B cell (primary cell): ENCODE measurements around the gene AEBP1. TPM values are rescaled to one million over a fixed set of nuclear protein-coding genes. Genes with fewer than 3 reads are reported as not detected.

Source experiments
- ATAC-seq: fragments of 200-7000 bp; cut with Tn5 transposase; one replicate; pipeline ENCODE4 v1.10.0; 2021; ENCODE audit warnings: low read depth, mild to moderate bottlenecking, moderate number of reproducible peaks, moderate library complexity
- CTCF ChIA-PET: fragments of 350-600 bp; sonication (Branson Sonifier 250); formaldehyde crosslinking; loops from one replicate; lab custom pipeline; 2021; ENCODE audit warnings: antibody characterized with exemption, inconsistent platforms; lab: Charles Lee
- POLR2A ChIA-PET: fragments of 350-600 bp; sonication (Branson Sonifier 250); formaldehyde crosslinking; loops from one replicate; lab custom pipeline; 2021; ENCODE audit warnings: antibody characterized with exemption; lab: Charles Lee
- DNase-seq: peaks from one replicate; pipeline ENCODE4 v3.0.0; 2013
- H2AFZ ChIP-seq: 2 replicates; pipeline ENCODE4 v1.6.1; 2012; ENCODE audit warnings: mild to moderate bottlenecking, low read depth, low read length; ENCODE audit not compliant: insufficient read depth, poor library complexity, severe bottlenecking
- H3K27ac ChIP-seq, 2 donors: 1 replicate in 1 of 2; 2 replicates in 1 of 2; pipeline ENCODE4 v1.5.1; 2012 to 2013; ENCODE audit warnings: low read length in 2 of 2, mild to moderate bottlenecking in 2 of 2, moderate library complexity in 1 of 2
- H3K27me3 ChIP-seq, 4 experiments: fragments of 200-600 bp in 1 of 4; sonication (generic) in 1 of 4; replicated peaks in 1 of 4; 1 replicate in 2 of 4; 2 replicates in 2 of 4; pipeline versions ENCODE4 v1.6.1 to v1.7.0; 2013 to 2016; ENCODE audit warnings: low read length in 3 of 4, mild to moderate bottlenecking in 2 of 4, mixed read lengths in 1 of 4, moderate library complexity in 1 of 4; ENCODE audit not compliant: insufficient read depth in 4 of 4, control insufficient read depth in 3 of 4; ENCODE audit errors: control extremely low read depth in 1 of 4
- H3K36me3 ChIP-seq, 2 experiments: replicated peaks in 1 of 2; 1 replicate in 1 of 2; 2 replicates in 1 of 2; pipeline versions ENCODE4 v1.6.1 to v1.7.1; 2013; ENCODE audit warnings: low read length in 1 of 2; ENCODE audit not compliant: insufficient read depth in 2 of 2, control insufficient read depth in 1 of 2; ENCODE audit errors: control extremely low read depth in 1 of 2, extremely low read depth in 1 of 2
- H3K4me1 ChIP-seq, 2 donors: fragments of 200-600 bp in 1 of 2; sonication (generic) in 1 of 2; 1 replicate in 1 of 2; 2 replicates in 1 of 2; pipeline versions ENCODE4 v1.5.1 to v1.6.1; 2013 to 2017; ENCODE audit warnings: low read length in 2 of 2; ENCODE audit not compliant: control insufficient read depth in 2 of 2, insufficient read depth in 2 of 2
- H3K4me2 ChIP-seq: replicated peaks from 2 replicates; pipeline ENCODE3; 2012; ENCODE audit warnings: mild to moderate bottlenecking, low read depth, low read length; ENCODE audit not compliant: poor library complexity, severe bottlenecking
- H3K4me3 ChIP-seq, 5 experiments: fragments of 200-600 bp in 1 of 5; sonication (generic) in 1 of 5; 1 replicate in 3 of 5; 2 replicates in 2 of 5; pipeline versions ENCODE4 v1.5.1 to v1.7.0; 2011 to 2016; ENCODE audit warnings: low read length in 4 of 5, mild to moderate bottlenecking in 4 of 5, low read depth in 2 of 5, control low read depth in 1 of 5, moderate library complexity in 1 of 5; ENCODE audit not compliant: insufficient read depth in 1 of 5; ENCODE audit errors: control extremely low read depth in 1 of 5, extremely low read depth in 1 of 5
- H3K79me2 ChIP-seq: fragments of 200-600 bp; sonication (generic); one replicate; pipeline ENCODE4 v1.6.0; 2016; ENCODE audit warnings: low read length; ENCODE audit not compliant: control insufficient read depth, insufficient read depth
- H3K9ac ChIP-seq: fragments of 200-600 bp; sonication (generic); 2 replicates; pipeline ENCODE4 v1.6.1; 2017; ENCODE audit warnings: mild to moderate bottlenecking, low read length, moderate library complexity
- H3K9me3 ChIP-seq, 3 donors: one replicate each; pipeline versions ENCODE4 v1.6.1 to v1.7.1; 2013; ENCODE audit warnings: low read length in 2 of 3; ENCODE audit not compliant: control insufficient read depth in 2 of 3, insufficient read depth in 1 of 3; ENCODE audit errors: control extremely low read depth in 1 of 3
- H4K20me1 ChIP-seq: 2 replicates; pipeline ENCODE4 v1.6.0; 2012; ENCODE audit warnings: mild to moderate bottlenecking, low read length; ENCODE audit not compliant: insufficient read depth, control insufficient read depth, poor library complexity, severe bottlenecking
- H3K27ac Mint-ChIP-seq: one replicate; pipeline ENCODE4 v1.8.0; 2021; ENCODE audit warnings: mixed read lengths
- H3K27me3 Mint-ChIP-seq: one replicate; pipeline ENCODE4 v1.8.0; 2021; ENCODE audit warnings: mixed read lengths
- H3K4me1 Mint-ChIP-seq: one replicate; pipeline ENCODE4 v1.8.0; 2021; ENCODE audit warnings: mixed read lengths
- H3K4me3 Mint-ChIP-seq: one replicate; pipeline ENCODE4 v1.8.0; 2021; ENCODE audit warnings: mixed read lengths
- H3K9me3 Mint-ChIP-seq: one replicate; pipeline ENCODE4 v1.8.0; 2022; ENCODE audit warnings: mixed read lengths; ENCODE audit not compliant: insufficient read depth
- EZH2 ChIP-seq: IDR thresholded peaks from 2 replicates; pipeline ENCODE4 v1.6.1; 2012; ENCODE audit warnings: borderline replicate concordance, low read depth, mild to moderate bottlenecking, moderate library complexity, low read length; ENCODE audit not compliant: insufficient read depth, poor library complexity, severe bottlenecking
- WGBS: methylation state at CpG from one replicate; pipeline ENCODE4 v1.1.5; 2013; ENCODE audit warnings: missing lambda C conversion rate; ENCODE audit not compliant: insufficient coverage; 5-methylcytosine and 5-hydroxymethylcytosine counted together
- intact Hi-C: fragments of 100-400 bp; cut with micrococcal nuclease; formaldehyde crosslinking; loops from one replicate; pipeline ENCODE4 v1.10.0; 2022
- polyA plus RNA-seq: library from polyadenylated mRNA; depleted of rRNA; stranded (reverse); fragments of >200 nt; gene quantifications from 2 replicates; pipeline ENCODE4 v1.2.3, GENCODE V29; 2012
- total RNA-seq, 2 donors: library from RNA; stranded (reverse); fragments of 120-200 nt in 1 of 2; gene quantifications; 1 replicate in 1 of 2; 2 replicates in 1 of 2; pipeline versions ENCODE4 v1.2.3 to v1.2.4, GENCODE V29; 2013 to 2022
- TF ChIP-seq, protein P1 (sequence below): fragments of 200-600 bp; IDR thresholded peaks from one replicate; pipeline ENCODE4 v1.8.0; 2022; ENCODE audit warnings: antibody characterized with exemption, mild to moderate bottlenecking

AEBP1 gene
- total and polyA plus RNA-seq, 2 donors (not counting 1 experiment from before 2014, with no cell fraction given): 20.2 to 36.7 TPM

DNA sequence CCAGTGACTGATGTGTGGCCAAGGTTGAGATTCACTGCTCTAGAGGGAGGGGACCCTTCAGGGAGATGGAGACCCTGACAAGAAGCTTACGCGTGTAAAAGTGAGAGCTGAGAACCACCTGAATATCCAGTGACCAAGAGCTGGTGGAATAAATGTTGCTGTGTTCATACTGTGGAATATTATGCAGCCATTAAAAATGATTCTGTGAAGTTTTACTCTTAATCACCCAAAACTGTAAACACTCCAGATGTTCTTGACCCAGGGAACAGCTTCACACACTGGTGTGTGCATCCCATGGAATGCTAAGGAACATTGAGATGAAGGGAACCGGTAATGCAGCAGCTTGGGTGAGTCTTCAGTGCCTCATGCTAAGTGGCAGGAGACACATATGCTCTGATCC lies 17.5 kb upstream of the AEBP1 start:
- TF ChIP-seq, protein P1, sequence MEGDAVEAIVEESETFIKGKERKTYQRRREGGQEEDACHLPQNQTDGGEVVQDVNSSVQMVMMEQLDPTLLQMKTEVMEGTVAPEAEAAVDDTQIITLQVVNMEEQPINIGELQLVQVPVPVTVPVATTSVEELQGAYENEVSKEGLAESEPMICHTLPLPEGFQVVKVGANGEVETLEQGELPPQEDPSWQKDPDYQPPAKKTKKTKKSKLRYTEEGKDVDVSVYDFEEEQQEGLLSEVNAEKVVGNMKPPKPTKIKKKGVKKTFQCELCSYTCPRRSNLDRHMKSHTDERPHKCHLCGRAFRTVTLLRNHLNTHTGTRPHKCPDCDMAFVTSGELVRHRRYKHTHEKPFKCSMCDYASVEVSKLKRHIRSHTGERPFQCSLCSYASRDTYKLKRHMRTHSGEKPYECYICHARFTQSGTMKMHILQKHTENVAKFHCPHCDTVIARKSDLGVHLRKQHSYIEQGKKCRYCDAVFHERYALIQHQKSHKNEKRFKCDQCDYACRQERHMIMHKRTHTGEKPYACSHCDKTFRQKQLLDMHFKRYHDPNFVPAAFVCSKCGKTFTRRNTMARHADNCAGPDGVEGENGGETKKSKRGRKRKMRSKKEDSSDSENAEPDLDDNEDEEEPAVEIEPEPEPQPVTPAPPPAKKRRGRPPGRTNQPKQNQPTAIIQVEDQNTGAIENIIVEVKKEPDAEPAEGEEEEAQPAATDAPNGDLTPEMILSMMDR: no peak
- TF ChIP-seq EZH2: no peak
- no peak overlapping the region for H3K4me2 ChIP-seq
- ChIA-PET CTCF (interaction anchor here (0.6 to 0.8 kb wide), 2 partner anchors 12 to 15 kb away, joined by 3 to 4 read pairs; no protein-coding TSS in a partner anchor), POLR2A (no interaction called here)
- H3K27ac Mint-ChIP-seq: peak overlapping the region; percentile 17
- H3K4me3 ChIP-seq: no peak overlapping the region
- no peaks in the 10 kb centered on the region for H3K36me3 ChIP-seq
- H3K27me3 ChIP-seq: no peaks in the 10 kb centered on the region
- DNase-seq (no peak), ATAC-seq (no peak)
- H3K4me1 Mint-ChIP-seq: peaks cover 7% of the 10 kb centered on the region
- no peaks in the 10 kb centered on the region for H3K9me3 ChIP-seq
- no peaks in the 10 kb centered on the region for H3K9me3 Mint-ChIP-seq
- H3K9ac ChIP-seq: no peak overlapping the region
- H2AFZ ChIP-seq: no peak overlapping the region
- H3K79me2 ChIP-seq: peaks cover 4% of the 10 kb centered on the region
- H3K4me1 ChIP-seq: peaks cover 0 to 3% of the 10 kb centered on the region in 2 donors
- H3K27ac ChIP-seq: no peak overlapping the region
- H3K27me3 Mint-ChIP-seq: no peaks in the 10 kb centered on the region
- 100% methylated on average over 1 of the region's 3 CpGs for WGBS
- no peaks in the 10 kb centered on the region for H4K20me1 ChIP-seq
- intact Hi-C loops: no loop called here
- H3K4me3 Mint-ChIP-seq: no peak overlapping the region

DNA sequence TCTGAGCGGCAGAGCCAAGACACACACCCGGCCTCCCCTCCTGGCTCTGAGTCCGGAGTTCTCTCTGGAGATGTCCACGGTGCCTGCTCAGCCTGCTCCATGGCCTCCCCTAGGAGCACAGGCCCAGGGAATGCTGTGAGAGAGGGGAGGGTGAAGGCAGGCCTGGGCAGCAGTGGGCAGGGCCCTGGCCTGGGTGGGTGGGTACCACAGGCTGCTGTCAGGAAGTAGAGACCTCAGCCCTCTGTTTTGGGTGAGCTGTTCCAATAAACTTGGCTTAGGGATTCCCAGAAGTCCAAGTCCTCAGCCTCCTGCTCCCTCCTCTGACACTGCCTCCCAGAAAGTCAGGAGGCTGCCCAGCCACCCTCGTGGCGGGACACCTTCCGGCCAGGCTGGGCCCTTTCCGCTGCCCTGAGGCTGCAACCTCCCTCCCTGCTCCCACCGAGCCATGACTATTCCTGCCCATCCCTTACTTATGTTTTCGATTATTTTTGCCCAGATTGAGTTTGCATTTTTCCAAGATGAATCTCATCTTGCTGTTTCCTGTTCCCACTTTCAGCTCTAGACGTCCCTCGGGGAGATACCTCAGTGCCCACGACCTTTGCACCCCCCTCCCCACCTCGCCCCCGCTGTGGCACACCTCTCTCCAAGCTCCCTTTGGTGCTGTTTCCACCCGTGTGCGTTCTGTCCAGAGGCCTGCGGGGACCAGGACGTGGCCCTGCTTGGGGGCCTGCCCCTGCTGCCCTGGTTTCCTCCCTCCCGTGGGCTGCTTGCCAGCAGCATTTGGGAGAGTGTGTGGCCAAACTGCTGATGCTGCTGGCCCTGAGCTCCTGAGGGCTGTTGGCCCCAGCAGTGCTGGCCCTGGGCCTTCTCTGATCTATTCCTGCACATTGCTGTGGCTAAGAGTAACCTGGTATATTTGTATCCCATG lies 16.0 kb upstream of the AEBP1 start:
- no peak overlapping the region for H3K27ac Mint-ChIP-seq
- 82% methylated on average over 18 of the region's 20 CpGs for WGBS
- CTCF ChIA-PET: no interaction called here
- ATAC-seq (no peak), DNase-seq (no peak)
- intact Hi-C loops: no loop called here
- Histone ChIP-seq H3K79me2 (no peaks in the 10 kb centered on the region), H3K9me3 (no peaks in the 10 kb centered on the region), H3K4me3 (no peak overlapping the region), H3K36me3 (no peaks in the 10 kb centered on the region), H4K20me1 (no peaks in the 10 kb centered on the region), H3K4me1 (no peaks in the 10 kb centered on the region), H3K9ac (no peak overlapping the region), H3K4me2 (no peak overlapping the region), H3K27me3 (no peaks in the 10 kb centered on the region), H2AFZ (no peak overlapping the region), H3K27ac (no peak overlapping the region)
- H3K27me3 Mint-ChIP-seq: no peaks in the 10 kb centered on the region
- TF ChIP-seq EZH2: no peak
- TF ChIP-seq, protein P1: no peak
- POLR2A ChIA-PET: no interaction called here
- no peaks in the 10 kb centered on the region for H3K9me3 Mint-ChIP-seq
- peaks cover 10% of the 10 kb centered on the region for H3K4me1 Mint-ChIP-seq
- H3K4me3 Mint-ChIP-seq: no peak overlapping the region
